Thoracic aorta (tissue), 2 donors: ENCODE results near the gene PDLIM7. TPM values are rescaled to one million over a fixed set of nuclear protein-coding genes. Genes with fewer than 3 reads are reported as not detected.

ENCODE experiments used
- ATAC-seq: fragments of 150-250 bp; one replicate; pipeline ENCODE4 v1.8.0; 2017; ENCODE audit warnings: low read depth; ENCODE audit not compliant: insufficient number of reproducible peaks, low FRiP score
- DNase-seq: peaks from one replicate; pipeline ENCODE4 v3.0.0-alpha.2; 2020; ENCODE audit warnings: low spot score
- H3K27ac ChIP-seq, 2 donors: fragments of 200-600 bp; sonication (generic); 1 replicate in 1 of 2; 2 replicates in 1 of 2; pipeline ENCODE4 v1.5.1; 2016; ENCODE audit warnings: mild to moderate bottlenecking in 2 of 2, moderate library complexity in 2 of 2
- H3K27me3 ChIP-seq: fragments of 200-600 bp; sonication (generic); replicated peaks from 2 replicates; pipeline ENCODE4 v1.6.0; 2016; ENCODE audit warnings: mild to moderate bottlenecking; ENCODE audit not compliant: insufficient read depth
- H3K36me3 ChIP-seq: fragments of 200-600 bp; sonication (generic); one replicate; pipeline ENCODE4 v1.5.1; 2016
- H3K4me1 ChIP-seq, 2 donors: fragments of 200-600 bp; sonication (generic); 1 replicate in 1 of 2; 2 replicates in 1 of 2; pipeline versions ENCODE4 v1.5.1 to v1.6.0; 2016; ENCODE audit warnings: low read depth in 2 of 2, mild to moderate bottlenecking in 1 of 2; ENCODE audit not compliant: control insufficient read depth in 1 of 2
- H3K4me3 ChIP-seq: fragments of 200-600 bp; sonication (generic); 2 replicates; pipeline ENCODE4 v1.5.1; 2016; ENCODE audit warnings: mild to moderate bottlenecking
- H3K9me3 ChIP-seq: fragments of 200-600 bp; sonication (generic); 2 replicates; pipeline ENCODE4 v1.5.1; 2016
- total RNA-seq, 2 donors: library from RNA; depleted of rRNA; stranded (reverse); fragments of >200 nt; gene quantifications; one replicate each; pipeline versions ENCODE4 v1.1.0 to v1.2.3, GENCODE V29; 2016
- TF ChIP-seq, protein P1 (sequence below): fragments of 200-600 bp; sonication (generic); IDR thresholded peaks from one replicate; pipeline ENCODE4 v1.5.1; 2019; ENCODE audit warnings: antibody characterized with exemption

Gene PDLIM7
- total RNA-seq, 2 donors from 2014 or later, result 626 to 891 TPM

- Histone ChIP-seq H3K27ac (peak overlapping the region; percentile 83 to 88), H3K4me1 (peaks cover 50 to 92% of the 10 kb centered on the region in 2 donors)
- ATAC-seq, result no peak
Observed at GRCh38 chr5:177540438-177540837, 43.0 kb upstream of the PDLIM7 start.

DNA sequence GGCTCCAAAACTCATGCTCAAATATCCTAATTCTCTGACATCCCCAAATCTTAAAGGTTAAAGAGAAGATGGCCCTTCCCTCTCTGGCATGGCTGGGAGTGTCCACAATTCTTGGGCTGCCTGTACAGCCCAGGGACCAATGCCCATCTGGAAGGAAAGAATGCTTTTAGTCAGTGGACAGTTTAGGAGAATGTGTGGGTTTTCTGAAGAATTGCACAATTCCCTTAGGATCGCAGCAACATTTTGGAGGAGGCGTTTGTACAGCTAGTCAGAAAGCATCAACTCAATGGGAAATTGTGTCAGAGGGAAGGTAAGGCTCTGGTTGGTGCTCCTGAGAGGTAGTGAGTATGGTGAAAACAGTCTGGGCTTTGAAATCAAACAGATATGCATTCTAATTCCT lies 42.0 kb upstream of the PDLIM7 start:
- H3K9me3 ChIP-seq, result no peaks in the 10 kb centered on the region
- H3K4me1 ChIP-seq, result peaks cover 51 to 92% of the 10 kb centered on the region in 2 donors
- peaks cover 15% of the 10 kb centered on the region for H3K36me3 ChIP-seq
- ATAC-seq (peak; percentile 41), DNase-seq (no peak)
- peak overlapping the region; percentile 83 to 88 for H3K27ac ChIP-seq
- no peaks in the 10 kb centered on the region for H3K27me3 ChIP-seq
- TF ChIP-seq, protein P1, sequence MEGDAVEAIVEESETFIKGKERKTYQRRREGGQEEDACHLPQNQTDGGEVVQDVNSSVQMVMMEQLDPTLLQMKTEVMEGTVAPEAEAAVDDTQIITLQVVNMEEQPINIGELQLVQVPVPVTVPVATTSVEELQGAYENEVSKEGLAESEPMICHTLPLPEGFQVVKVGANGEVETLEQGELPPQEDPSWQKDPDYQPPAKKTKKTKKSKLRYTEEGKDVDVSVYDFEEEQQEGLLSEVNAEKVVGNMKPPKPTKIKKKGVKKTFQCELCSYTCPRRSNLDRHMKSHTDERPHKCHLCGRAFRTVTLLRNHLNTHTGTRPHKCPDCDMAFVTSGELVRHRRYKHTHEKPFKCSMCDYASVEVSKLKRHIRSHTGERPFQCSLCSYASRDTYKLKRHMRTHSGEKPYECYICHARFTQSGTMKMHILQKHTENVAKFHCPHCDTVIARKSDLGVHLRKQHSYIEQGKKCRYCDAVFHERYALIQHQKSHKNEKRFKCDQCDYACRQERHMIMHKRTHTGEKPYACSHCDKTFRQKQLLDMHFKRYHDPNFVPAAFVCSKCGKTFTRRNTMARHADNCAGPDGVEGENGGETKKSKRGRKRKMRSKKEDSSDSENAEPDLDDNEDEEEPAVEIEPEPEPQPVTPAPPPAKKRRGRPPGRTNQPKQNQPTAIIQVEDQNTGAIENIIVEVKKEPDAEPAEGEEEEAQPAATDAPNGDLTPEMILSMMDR, result no peak
- H3K4me3 ChIP-seq, result no peak overlapping the region

More at GRCh38 chr5:177540438-177540837, 43.0 kb upstream of the PDLIM7 start:
- Histone ChIP-seq H3K27me3 (no peaks in the 10 kb centered on the region), H3K4me3 (no peak overlapping the region), H3K9me3 (no peaks in the 10 kb centered on the region), H3K36me3 (peaks cover 8% of the 10 kb centered on the region)
- no peak for DNase-seq
- TF ChIP-seq, protein P1, result no peak

- ATAC-seq (no peak), DNase-seq (no peak)
- Histone ChIP-seq H3K9me3 (no peaks in the 10 kb centered on the region), H3K27ac (peak overlapping the region; percentile 83 to 88), H3K27me3 (no peaks in the 10 kb centered on the region), H3K4me1 (peaks cover 46 to 92% of the 10 kb centered on the region in 2 donors), H3K4me3 (no peak overlapping the region), H3K36me3 (peaks cover 18% of the 10 kb centered on the region)
- TF ChIP-seq, protein P1, result no peak
Observed at GRCh38 chr5:177538876-177539275, 41.5 kb upstream of the PDLIM7 start.

DNA sequence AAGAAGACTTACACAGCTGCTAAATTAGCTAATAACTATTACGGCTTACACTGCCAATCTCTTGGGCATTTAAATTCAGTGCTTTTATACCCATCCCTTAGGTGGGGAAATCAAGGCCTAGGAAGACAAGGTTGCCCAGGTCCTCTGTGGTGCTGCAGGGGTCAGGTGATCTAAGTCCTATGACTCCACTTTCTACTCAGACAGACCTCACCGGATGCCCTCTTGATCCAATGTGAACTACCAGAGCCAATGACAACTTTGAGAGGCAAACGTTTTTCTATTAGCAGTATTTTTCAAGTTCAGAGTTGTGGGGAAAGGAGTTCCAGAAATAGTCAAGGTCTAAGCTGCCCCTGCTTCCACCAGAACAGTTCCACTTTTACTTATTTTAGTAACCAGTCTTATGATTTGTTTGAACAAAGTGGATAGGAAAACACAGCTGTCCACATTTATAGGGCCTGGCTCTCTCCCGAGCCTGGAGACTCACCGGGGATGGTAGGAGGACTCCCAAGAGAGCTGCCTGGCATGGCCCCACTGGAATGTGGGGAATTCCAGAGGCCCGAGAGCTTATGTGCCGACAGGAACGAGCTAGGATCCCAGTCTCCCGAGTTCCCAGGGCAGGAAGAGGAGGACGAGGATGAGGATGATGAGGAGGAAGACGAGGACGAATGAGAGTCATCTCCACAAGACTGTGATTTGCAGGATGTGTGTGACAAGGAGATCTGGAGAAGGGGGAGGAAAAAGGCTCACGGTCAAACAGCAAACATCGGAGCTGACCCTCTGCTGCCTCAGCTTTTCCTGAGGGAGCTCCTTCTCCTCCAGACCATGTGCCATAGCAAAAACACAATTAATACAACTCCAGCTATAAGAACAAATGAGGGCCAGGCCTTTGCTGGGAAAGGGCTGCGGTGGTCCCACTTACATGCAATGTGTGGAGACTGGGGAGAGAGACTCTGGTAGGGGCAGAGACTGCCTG lies 40.3 kb upstream of the PDLIM7 start:
- H3K27ac ChIP-seq, result peak overlapping the region; percentile 83 to 88
- peak; percentile 41 for DNase-seq
- H3K9me3 ChIP-seq, result no peaks in the 10 kb centered on the region
- peaks cover 23% of the 10 kb centered on the region for H3K36me3 ChIP-seq
- peaks cover 44 to 80% of the 10 kb centered on the region in 2 donors for H3K4me1 ChIP-seq
- TF ChIP-seq, protein P1, result no peak
- ATAC-seq, result peak; percentile 74
- H3K4me3 ChIP-seq, result peak overlapping the region; percentile 51
- H3K27me3 ChIP-seq, result no peaks in the 10 kb centered on the region

DNA sequence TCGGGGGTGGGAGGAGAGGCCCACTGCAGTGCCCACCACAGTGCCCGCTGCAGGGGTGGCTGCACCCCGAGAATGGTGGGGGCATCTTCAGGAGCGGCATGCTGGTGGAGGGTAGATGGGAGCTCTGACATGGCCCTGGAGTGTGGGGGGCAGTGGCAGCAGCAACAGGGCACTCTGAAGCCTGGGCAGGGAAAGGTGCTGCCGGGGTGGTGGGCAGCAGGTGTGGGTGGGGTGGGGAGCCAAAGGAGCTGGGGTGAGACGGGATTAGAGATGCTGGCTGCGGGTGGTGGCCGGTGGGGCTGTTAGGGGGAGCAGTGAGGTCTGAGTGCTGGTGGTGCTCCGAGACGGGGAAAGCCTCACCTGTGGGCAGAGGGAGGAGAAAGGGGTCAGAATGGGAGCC lies 39.0 kb upstream of the PDLIM7 start:
- no peak for ATAC-seq
- peaks cover 42 to 73% of the 10 kb centered on the region in 2 donors for H3K4me1 ChIP-seq

More for the DNA sequence above, 39.0 kb upstream of the PDLIM7 start:
- H3K36me3 ChIP-seq, result peaks cover 35% of the 10 kb centered on the region
- DNase-seq, result no peak
- H3K4me3 ChIP-seq, result no peak overlapping the region
- no peaks in the 10 kb centered on the region for H3K9me3 ChIP-seq
- H3K27me3 ChIP-seq, result no peaks in the 10 kb centered on the region
- H3K27ac ChIP-seq, result peak overlapping the region; percentile 79 to 88
- TF ChIP-seq, protein P1, result no peak
